Hypothalamus (tissue), 51 donors: Measurements from ENCODE around the gene KIAA2012.
A peak's percentile ranks its signal among the peaks of the same experiment; 100 is the strongest.

Source experiments
- DNase-seq, 51 donors: peaks; one replicate each; lab custom pipeline; 2025; lab: John Stamatoyannopoulos, UW

KIAA2012 gene

DNA sequence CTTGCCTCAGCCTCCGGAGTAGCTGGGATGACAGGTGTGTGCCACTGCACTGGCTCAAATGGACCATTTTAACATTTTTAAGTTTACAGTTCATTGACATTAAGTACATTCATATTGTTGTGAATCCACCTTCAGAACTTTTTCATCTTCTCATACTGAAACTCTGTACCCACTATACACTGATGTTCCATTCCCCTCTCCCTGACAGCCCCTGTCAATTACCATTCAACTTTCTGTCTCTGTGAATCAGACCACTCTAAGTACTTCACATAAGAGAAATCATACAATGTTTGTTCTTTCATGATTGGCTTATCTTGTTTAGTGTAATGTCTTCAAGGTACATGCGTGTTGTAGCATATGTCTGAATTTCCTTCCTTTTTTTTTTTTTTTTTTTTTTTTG, 1.9 kb upstream of the KIAA2012 start:
- no peak for DNase-seq

DNA sequence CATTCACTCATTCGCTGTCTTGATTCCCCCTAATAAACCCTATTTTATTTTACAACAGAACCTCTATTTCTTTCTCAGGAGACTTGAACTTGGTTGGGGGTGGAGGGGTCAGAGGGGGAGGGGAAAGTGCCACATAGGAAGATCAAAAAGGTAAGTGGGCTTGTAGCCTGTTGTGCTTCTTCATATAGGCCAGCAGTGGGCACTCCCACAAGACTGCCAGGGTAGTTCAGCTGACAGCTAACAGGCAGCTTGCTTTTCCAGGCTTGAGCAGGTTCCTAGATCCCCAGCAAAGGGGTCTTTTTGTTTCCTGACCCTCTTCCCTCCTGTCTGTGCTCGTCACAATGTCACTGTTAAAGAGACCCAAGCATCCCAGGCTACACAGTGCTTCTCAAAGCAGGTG, 829 bp upstream of the KIAA2012 start:
- no peak for DNase-seq

DNA sequence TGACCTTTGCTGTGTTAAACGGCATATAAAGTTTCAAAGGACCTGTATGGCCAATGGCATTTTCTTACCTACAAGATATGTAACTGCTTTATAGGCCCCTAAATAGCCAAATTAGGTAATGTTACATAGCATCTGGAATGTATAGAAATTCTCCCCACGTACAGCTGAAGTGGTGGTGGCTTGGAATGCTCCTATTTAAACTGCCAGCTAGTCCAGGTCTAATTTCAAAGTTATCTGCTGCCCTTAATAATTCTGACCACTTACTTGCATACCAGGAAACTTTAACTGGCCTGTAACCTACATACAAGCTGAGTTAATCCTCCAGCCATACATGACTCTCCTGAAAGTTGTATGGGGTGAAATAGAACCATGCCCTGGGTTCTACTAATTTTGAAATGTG, 1.3 kb downstream of the KIAA2012 start:
- DNase-seq = no peak

GRCh38 chr2:202079310-202079709, 6.3 kb downstream of the KIAA2012 start:
- no peak for DNase-seq

DNA sequence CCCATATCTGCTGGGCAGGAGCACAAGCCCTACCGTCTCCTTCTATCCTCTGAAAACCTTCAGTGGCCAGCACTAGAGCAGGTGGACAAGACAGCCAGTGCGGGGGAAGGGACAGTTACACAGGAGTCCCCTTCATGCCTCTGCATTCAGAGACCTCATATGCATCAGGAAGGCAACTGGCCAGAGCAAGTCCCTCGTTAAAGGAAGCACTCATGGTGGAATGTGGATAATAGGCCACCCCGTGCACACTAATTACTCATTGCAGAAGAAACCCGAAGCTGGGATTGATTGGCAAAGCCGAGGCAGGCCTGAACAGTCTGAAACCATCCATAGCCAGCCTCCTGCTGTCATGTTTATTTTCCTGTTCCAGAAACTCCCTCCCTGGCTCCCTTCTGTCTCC, 11.2 kb downstream of the KIAA2012 start:
- DNase-seq = no peak

DNA sequence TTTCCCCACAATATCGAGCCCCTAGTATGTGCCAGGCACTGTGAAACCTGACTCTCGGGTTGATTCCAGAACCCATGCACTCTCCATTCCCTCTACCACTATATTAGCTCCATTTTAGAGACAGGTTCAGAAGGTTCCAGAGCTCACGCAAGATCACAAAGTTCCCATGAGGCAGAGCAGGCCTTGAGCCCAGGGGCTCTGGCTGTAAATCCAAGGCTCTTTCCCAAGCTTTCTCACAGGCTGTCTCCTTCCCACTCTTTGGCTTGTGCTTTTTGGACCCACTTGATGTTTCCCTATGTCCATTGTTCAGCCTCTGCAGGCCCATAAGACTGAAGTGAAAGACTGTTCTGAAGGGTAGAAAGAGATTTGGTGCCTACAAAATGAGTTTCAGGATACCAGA, 15.7 kb downstream of the KIAA2012 start:
- no peak for DNase-seq

DNA sequence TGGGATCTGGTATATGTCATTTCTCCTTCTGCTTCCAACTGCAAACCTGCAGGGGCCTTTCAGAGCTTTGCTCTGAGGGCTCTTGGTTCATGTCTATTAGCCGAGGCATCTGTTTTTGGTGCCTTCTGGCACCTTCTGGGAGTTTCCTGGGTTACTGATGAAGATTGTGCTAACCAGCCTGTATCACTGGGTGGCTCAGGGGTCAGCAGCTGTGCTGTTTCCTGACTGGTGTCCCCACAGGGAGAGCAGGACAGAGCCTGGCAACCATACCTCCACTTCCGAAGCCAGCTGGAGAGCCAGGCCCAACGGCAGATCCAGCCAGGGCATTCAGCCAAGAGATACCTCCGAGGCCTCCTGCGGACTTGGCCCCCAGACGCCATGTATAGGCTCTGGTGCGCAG, 17.5 kb downstream of the KIAA2012 start:
- DNase-seq = no peak

- peak in 1 of 51 donors; percentile 4 for DNase-seq
These were observed 18.4 kb downstream of the KIAA2012 start for GRCh38 chr2:202091476-202091875.

DNA sequence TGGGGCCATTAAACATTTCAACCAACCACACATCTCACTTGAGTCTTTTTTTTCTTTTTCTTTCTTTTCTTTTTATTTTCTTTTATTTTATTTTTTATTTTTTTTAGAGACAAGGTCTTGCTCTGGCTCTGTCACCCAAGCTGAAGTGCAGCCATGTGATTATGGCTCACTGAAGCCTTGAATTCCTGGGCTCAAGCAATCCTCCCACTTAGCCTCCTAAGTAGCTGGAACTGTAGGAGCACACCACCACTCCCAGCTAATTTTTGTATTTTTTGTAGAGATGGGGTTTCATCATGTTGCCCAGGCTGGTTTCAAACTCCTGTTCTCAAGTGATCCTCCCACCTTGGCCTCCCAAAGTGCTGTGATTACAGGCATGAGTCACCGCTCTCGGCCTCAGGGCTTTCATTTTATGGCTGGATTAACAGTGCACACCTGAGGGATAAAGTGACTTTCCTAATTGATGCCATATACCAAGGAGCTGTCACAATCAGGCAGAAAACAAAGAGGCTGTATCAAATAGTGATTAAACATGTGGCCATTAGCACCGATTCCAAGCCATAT, 21.5 kb downstream of the KIAA2012 start:
- DNase-seq = no peak

- no peak for DNase-seq
These were observed 22.2 kb downstream of the KIAA2012 start for GRCh38 chr2:202095235-202095634.

GRCh38 chr2:202096736-202097135, 23.7 kb downstream of the KIAA2012 start:
- DNase-seq = no peak

- DNase-seq = no peak
These were observed 25.2 kb downstream of the KIAA2012 start for GRCh38 chr2:202098291-202098690.

- DNase-seq = no peak
These were observed 26.5 kb downstream of the KIAA2012 start for GRCh38 chr2:202099515-202099914.

DNA sequence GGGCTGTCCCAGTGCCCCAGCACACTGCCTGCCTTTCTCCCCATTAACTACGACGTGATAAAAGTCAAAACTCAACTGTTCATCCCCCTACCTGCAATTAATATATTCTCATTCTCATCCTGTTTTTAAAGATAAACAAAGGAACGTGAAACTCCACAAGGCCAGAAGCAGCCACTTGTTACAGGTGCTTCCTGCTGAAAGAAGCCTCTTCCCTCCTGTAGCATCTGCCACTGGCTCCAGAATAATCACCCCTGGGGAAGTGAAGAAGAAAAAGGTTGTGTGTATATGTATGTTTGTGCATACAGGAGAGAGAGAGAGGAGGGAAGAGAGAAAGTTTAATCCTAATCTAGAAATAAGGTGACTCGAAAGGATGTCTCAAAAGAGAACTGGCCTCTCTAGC, 27.1 kb downstream of the KIAA2012 start:
- no peak for DNase-seq

- DNase-seq = no peak
These were observed 28.0 kb downstream of the KIAA2012 start for GRCh38 chr2:202101026-202101579.

- no peak for DNase-seq
These were observed 29.5 kb downstream of the KIAA2012 start for GRCh38 chr2:202102425-202103000.

GRCh38 chr2:202104286-202104870, 31.3 kb downstream of the KIAA2012 start:
- no peak for DNase-seq

DNA sequence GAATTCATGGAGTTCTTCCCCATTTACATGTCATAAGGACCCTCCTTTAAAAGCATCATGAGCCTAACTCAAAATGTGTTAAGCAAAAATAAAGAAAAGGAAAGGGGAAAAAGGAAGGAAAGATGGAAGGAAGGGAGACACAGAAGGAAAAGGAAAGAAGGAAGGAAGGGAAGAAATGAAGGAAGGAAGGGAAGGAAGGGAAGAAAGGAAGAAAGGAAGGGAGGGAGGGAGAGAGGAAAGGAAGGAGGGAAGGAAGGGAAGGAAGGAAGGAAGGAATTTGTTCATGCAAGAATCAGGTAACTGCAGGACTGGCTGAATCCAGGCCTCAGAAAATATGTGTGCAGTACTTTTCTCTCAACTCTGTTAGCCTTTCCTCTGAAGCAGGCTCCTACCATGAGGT, 32.0 kb downstream of the KIAA2012 start:
- DNase-seq = no peak

DNA sequence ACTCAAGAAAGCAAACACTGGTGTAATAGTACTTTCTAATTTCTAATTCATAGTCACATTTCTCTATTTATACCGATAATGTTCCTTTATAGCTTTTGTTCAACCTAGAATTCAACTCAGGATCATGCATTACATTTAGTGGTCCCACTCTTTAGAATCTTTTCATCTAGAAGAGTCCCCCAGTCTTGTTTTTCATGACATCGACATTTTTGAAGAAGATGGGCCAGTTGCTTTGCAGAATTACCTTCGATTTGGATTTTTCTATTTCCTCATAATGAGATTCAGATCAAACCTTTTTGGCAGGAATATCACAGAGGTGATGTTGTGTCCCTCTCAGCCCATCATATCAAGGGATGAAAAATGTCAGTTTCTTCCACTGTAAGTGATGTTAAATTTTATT, 35.3 kb downstream of the KIAA2012 start:
- DNase-seq = no peak

DNA sequence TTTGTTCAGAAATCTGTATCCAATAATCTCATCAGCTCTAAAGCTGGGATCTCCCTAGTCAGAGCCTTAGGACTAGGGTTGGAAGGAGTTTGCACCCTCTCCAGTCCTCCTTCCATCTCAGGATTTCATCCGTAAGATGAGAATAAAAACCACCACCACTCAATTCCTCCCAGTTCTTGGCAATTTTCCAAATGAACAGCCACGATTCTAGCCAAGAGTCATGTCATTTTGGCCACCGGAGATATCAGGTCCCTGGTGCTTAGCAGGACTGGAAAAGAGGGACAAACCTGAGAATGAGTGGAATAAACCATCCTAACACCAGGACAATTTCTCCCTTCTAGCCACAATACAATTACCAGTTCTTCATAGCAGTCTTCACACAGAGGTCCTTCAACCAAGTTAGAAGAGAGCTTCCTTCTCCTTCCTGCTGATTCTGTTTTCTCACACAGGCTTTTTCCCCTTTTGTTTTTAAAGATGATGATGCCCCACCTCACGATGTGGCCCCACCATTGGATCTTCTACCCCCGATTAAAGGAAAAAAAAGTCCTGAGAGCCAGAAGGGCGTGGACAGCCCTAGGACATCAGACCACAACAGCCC, 36.2 kb downstream of the KIAA2012 start:
- no peak for DNase-seq

GRCh38 chr2:202109737-202110184, 36.7 kb downstream of the KIAA2012 start:
- DNase-seq = no peak

DNA sequence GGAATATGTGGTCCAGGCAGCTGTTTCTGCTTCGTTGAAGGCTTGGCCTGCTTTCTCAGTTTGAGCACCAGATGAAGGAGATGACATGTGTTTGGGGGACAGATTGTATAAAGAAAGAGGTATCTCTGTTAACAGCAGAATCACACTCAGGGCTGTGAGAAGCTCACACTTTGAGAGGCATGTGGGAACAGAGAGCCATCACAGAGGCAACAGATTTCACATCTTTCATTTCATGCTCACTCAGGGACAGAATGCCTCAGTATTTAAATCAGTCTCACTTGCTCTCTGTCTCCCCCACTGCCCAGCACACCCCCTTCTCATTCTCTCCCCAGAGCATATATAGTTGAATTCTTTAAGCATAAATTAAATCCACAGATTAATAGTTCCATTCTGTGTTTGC, 37.4 kb downstream of the KIAA2012 start:
- DNase-seq = no peak
